NCI-H446 (cell line): ENCODE data around the gene TMX2.
"Not testable (repeated sequence)": the region's sequence is repeated elsewhere in the genome, so short reads cannot be mapped to it uniquely, and the experiment has no call there.

ENCODE experiments used
- DNase-seq, 2 experiments: peaks; one replicate each; lab custom pipeline; 2025; lab: John Stamatoyannopoulos, UW

TMX2 gene

GRCh38 chr11:57712256-57713150 is at the start of gene TMX2:
Gene TMX2, plus strand, starts transcription at chr11:57712593. Its CDS starts 26 bp downstream, at chr11:57712619.
- peak; percentile 98 for DNase-seq

GRCh38 chr11:57662893-57663292 is 49.5 kb upstream of the TMX2 start:
- no peak for DNase-seq

- DNase-seq, result no peak
These were observed 48.4 kb upstream of the TMX2 start for GRCh38 chr11:57663975-57664374.

GRCh38 chr11:57667117-57667735 is 45.2 kb upstream of the TMX2 start:
- DNase-seq, result peak; percentile 98

- peak; percentile 98 to 99 for DNase-seq
These were observed 44.5 kb upstream of the TMX2 start, which contains the start of gene ZDHHC5 for GRCh38 chr11:57667736-57668433. Gene ZDHHC5, plus strand, starts transcription at chr11:57668114. Its CDS starts 4,977 bp downstream, at chr11:57673091.

GRCh38 chr11:57668434-57668782 is 44.0 kb upstream of the TMX2 start:
- no peak for DNase-seq

GRCh38 chr11:57674251-57674650 is 38.1 kb upstream of the TMX2 start:
- DNase-seq, result no peak

- no peak for DNase-seq
These were observed 37.0 kb upstream of the TMX2 start for GRCh38 chr11:57675176-57675941.

GRCh38 chr11:57679396-57679795 is 33.0 kb upstream of the TMX2 start:
- DNase-seq, result no peak

GRCh38 chr11:57680552-57680874 is 31.9 kb upstream of the TMX2 start:
- DNase-seq, result no peak

GRCh38 chr11:57681168-57681567 is 31.2 kb upstream of the TMX2 start:
- DNase-seq, result no peak

- not testable (repeated sequence) for DNase-seq
These were observed 21.9 kb upstream of the TMX2 start for GRCh38 chr11:57690474-57690873.

GRCh38 chr11:57698843-57699365 is 13.5 kb upstream of the TMX2 start:
- DNase-seq, result no peak

- no peak for DNase-seq
These were observed 12.6 kb upstream of the TMX2 start for GRCh38 chr11:57699813-57700212.

GRCh38 chr11:57700425-57700824 is 12.0 kb upstream of the TMX2 start:
- DNase-seq, result no peak

- no peak for DNase-seq
These were observed 9.1 kb upstream of the TMX2 start for GRCh38 chr11:57703341-57703740.

- DNase-seq, result no peak
These were observed 7.5 kb upstream of the TMX2 start for GRCh38 chr11:57704932-57705331.

GRCh38 chr11:57705432-57705831 is 7.0 kb upstream of the TMX2 start:
- DNase-seq, result not testable (repeated sequence)

- no peak for DNase-seq
These were observed 2.5 kb upstream of the TMX2 start for GRCh38 chr11:57709802-57710367.

GRCh38 chr11:57711414-57712255 is 758 bp upstream of the TMX2 start, which contains the start of gene MED19:
Gene MED19, minus strand, starts transcription at chr11:57712215. Its CDS starts 36 bp downstream, at chr11:57712179.
- DNase-seq, result peak; percentile 58 to 76
